SK-N-MC (cell line): ENCODE measurements around the gene STIMATE.

Experiments
- EZH2 ChIP-seq: fragments of 200-600 bp; sonication (generic); IDR thresholded peaks from one replicate; pipeline ENCODE4 v1.6.1; 2017; ENCODE audit warnings: antibody characterized with exemption
- POLR2AphosphoS5 ChIP-seq: IDR thresholded peaks from 2 replicates; pipeline ENCODE4 v1.6.1; 2012; ENCODE audit warnings: mild to moderate bottlenecking, low read depth, low read length, borderline replicate concordance

GRCh38 chr3:52896613-52897012 lies 735 bp downstream of the STIMATE start:
- TF ChIP-seq POLR2AphosphoS5 (no peak), EZH2 (no peak)
